GM21723 (cell line): ENCODE measurements around the gene TIAM1.

Experiments
- ATAC-seq: cut with Tn5 transposase; IDR thresholded peaks from one replicate; pipeline ENCODE4 v1.9.1; 2021; ENCODE audit warnings: mild to moderate bottlenecking, moderate library complexity; ENCODE audit not compliant: unreplicated experiment

The TIAM1 gene

DNA sequence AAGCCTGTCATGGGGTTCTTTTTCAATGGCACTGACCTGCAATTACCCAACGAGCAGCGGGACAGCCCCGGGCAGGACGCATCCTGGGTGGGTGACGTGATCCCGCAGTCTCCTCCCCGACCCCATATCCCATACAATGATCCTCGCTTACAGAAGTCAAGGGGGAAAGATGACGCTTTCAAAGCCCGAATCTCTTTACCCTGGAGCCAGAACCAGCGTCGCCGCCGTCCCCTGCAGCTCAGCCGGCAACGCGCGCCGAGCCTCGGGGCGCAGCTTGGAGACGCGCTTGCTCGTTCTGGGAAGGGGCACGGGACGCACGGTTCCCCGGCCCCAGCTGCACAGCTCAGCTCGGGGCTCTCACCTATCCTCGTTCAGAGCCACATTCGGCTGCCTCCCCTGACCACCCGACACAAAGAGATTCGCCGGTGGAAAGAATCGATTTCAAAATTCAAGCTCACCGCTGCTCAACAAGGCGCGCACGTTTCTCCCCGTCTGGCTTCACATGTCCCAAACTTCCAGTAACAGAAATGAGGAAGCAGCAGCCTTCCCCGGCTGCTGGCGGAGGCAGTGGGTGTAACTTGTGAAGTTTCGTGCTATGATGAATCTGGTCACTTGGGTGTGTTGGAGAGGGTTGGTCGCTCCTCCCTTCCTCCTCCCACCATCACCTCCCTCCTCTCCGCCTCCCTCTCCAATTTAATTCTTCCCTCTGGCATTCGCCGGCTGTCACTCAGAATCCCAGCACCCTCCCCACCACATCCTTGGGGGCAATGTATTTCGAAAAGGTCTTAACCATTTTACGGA, at the start of gene TIAM1:
TIAM1 (minus strand) TSS at position 582 of the 801 bp plus-strand sequence. CDS start 77,289 bp downstream, outside the sequence.
- ATAC-seq, result no peak

DNA sequence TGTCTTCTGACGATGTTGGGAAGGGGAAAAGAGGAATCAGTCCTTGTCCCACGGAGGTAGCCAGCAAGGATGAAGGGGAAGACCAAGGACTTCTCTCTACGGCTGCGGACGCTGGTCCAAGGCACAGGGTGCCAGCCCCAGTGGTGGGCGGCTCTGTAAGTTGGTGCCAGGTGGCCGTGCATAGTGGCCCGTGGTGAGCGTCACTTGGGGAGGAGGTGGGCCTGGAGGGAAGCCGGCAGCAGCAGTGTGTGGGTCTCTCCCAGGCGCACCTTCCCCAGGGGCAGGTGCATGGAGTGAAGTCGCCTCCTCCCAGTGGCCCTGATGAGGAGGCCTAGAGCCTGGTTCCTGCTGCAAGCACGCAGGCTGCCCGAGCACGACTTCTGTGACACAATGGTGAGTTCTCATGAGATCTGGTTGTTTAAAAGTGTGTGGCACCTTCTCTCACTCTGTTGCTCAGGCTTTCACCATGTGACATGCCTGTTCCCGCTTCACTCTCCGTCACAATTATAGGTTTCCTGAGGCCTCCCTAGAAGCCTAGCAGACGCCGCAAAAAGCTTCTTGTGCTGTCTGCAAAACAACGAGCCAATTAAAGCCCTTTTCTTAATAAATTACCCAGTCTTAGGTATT, 43.6 kb upstream of the TIAM1 start:
- ATAC-seq, result no peak

- no peak for ATAC-seq
Observed at GRCh38 chr21:31386006-31386405, 41.9 kb upstream of the TIAM1 start.

- no peak for ATAC-seq
Observed at GRCh38 chr21:31383770-31384169, 39.7 kb upstream of the TIAM1 start.

GRCh38 chr21:31382060-31382459, 38.0 kb upstream of the TIAM1 start:
- no peak for ATAC-seq

- no peak for ATAC-seq
Observed at GRCh38 chr21:31376301-31376700, 32.2 kb upstream of the TIAM1 start.

GRCh38 chr21:31374395-31374794, 30.3 kb upstream of the TIAM1 start:
- no peak for ATAC-seq

- ATAC-seq, result no peak
Observed at GRCh38 chr21:31372471-31372765, 28.4 kb upstream of the TIAM1 start.

- no peak for ATAC-seq
Observed at GRCh38 chr21:31371715-31372470, 27.8 kb upstream of the TIAM1 start.

DNA sequence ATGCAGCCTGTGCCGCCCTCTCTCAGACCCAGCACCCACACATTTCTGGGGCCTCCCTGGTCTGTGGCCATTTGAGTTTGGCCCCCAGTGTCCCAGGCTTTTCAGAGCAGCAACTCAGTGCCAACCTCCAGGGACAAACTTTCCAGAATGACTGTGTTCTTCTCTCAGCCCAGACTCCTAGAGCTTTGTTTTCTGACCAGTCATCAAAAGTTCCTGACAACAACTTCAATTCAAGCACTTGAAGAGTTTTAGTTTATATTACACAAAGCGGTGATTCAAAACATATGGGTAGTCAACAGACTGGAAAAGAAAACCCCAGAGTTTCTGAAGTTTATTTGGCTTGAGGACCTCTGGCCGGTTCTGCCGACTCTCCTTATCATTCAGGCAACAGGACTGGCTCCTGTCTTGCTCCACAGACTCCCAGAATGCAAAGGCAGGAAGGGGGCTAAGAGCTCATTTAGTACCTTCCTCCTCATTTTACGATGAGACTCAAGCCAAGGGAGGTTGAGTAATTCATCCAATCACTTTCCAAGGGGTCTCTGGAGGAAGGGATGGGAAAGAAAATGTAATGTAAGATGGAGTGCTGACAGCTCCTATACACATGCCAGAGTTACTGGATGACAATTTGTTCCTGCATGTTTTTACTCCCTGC, 27.0 kb upstream of the TIAM1 start:
- no peak for ATAC-seq

DNA sequence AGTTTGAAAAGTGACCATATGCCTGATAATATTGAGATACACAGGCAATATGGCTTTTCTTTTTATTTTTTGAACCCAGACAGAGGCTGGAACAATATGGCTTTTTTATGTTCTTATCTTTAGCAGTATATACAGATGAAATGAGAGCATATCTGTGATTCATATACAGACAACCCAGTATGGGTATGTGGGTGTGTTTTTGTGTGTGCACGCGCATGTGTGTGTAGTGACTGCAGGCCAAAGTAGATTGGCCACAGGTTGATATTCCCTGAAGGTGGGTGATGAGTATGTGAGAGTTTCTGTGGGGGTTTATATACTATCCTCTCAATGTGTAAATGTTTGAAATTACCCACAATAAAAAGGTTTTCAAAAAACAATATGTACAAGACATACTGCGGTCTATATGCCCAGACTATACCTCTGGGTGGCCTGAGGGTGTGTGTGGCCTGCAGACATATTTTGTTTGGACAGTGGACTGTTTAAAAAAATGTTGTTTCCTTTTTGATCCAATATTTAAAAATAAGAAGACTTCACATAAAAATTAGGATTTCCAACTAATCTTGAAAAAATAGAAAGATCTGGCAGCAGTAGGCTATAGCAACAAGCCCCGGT, 26.3 kb upstream of the TIAM1 start:
- no peak for ATAC-seq

DNA sequence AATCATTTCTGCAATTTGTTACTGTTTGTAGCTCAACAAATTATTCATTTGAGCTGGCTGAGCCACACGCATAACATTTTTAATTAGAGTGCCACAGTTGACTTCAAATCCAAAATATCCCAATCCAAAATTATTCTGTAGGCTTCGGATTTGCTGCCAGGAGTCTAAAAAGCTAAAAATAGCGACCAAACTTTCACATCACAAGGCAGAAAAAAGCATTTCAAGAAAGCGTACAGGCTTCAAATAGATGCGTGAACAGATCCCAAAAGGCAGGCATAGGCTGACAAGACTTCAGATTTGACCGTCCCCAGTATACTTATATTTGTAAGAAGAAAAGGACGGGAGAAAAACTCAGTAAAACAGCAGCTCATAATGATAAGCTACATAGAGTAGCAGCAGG, 24.3 kb upstream of the TIAM1 start:
- ATAC-seq, result no peak

DNA sequence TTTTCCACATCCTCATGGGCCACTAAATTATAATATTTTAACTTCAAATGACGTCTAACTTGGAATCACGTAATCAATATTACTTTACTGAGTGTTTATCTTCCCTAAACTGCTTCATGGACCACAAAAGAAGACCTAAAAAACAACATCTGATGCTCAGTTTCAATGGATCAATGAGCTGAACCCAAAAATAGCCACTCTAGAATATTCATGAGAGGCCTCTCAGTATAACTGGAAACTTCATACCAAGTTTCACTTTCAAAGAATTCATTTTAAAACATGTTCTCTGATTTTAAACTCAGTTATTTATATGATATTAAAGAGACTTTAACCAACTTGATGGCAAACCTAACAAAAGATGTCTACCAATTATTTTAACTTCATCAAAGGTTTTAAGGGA, 23.7 kb upstream of the TIAM1 start:
- no peak for ATAC-seq

GRCh38 chr21:31366825-31367224, 22.8 kb upstream of the TIAM1 start:
- ATAC-seq, result no peak

GRCh38 chr21:31364253-31364945, 20.3 kb upstream of the TIAM1 start:
- ATAC-seq, result no peak

DNA sequence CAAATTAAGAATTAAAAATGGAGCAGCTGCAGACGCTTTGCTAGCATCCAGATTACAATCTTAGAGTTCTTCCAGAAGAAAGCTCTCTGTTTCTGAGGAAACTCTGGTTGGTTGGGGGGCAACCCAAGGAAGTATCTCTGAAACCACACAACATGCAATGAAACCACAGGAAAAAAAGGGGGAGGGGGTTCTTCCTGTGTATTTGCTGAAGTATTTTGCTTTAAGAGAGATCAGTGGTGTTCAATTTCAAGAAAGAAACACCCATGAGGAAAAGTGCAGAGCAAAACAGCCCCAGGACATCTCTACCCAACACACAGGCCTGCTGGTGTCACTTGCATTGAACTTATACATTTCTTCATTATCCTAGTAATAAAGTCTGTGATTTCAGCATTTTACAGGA, 19.7 kb upstream of the TIAM1 start:
- ATAC-seq, result no peak

- ATAC-seq, result no peak
Observed at GRCh38 chr21:31360717-31361116, 16.7 kb upstream of the TIAM1 start.

DNA sequence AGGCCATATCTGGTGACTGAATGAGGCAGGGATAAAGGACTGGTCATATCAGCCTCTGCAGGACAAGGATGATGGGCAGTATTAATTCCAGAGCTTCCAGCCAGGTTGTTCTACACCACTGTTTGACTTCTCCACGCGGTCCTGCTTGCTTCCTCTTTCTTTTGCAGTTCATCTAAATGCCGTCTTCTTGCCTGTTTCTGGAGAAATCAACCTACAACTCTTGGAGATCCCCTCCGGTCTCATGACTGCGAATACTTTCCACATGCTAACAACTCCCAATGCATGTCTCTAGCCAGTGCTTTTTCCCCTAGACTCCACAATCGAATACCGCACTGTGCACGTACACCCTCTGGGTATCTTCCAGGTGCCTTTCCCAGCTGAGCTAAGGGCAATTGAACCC, 14.1 kb upstream of the TIAM1 start:
- ATAC-seq, result no peak

GRCh38 chr21:31356440-31356839, 12.4 kb upstream of the TIAM1 start:
- no peak for ATAC-seq

DNA sequence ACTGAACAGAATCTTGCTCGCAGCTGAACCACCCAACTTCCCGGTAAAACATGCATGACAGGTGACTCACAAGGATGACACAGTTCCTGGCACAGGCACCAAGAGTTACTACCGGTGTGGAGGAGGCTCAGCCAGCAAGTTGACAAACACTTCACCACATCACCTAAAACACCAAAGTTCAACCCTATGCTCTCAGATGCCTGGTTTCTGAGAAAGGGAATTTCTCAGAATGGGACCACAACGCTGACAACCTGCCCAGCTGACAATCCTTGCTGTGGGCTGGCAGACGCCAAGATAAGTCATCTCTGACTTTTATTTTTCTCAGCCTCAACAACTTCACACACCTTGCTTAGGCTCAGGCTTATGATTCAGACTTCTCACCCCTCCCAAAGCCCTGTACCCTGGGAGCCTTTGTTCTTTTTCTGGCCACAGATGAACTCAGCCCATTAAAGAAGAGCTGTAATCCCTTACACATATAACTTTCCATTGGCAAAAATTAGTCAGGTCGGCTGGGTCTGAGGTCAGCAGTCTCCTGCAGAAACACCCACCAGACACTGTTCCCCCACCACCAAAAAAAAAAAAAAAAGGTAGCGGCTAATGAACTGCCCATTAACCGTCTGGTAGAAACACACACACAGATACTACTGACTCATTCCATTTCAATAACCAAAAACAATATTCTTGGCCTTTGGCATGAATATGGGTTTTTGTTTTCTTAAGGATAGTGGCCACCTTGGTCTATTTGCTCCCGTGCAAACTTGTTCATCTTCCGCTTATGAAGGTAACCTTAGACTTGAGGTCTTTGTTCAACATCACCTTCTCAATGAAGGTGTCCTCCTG, 10.8 kb upstream of the TIAM1 start:
- peak; percentile 54 for ATAC-seq
